WTC11 (cell line): ENCODE results near the gene OR52K1. TPM values are rescaled to one million over a fixed set of nuclear protein-coding genes. Genes with fewer than 3 reads are reported as not detected.

Experiments used
- ATAC-seq: fragments of 200-7000 bp; cut with Tn5 transposase; 2 replicates; pipeline ENCODE4 v1.10.0; 2021; ENCODE audit warnings: mild to moderate bottlenecking, moderate library complexity
- CTCF ChIA-PET: fragments of 300-600 bp; sonication (Branson Sonifier 250); formaldehyde crosslinking; loops from one replicate; lab custom pipeline; 2021; ENCODE audit warnings: antibody characterized with exemption; lab: Charles Lee
- POLR2A ChIA-PET: fragments of 350-600 bp; sonication (Branson Sonifier 250); formaldehyde crosslinking; loops from one replicate; lab custom pipeline; 2021; ENCODE audit warnings: antibody characterized with exemption; lab: Charles Lee
- DNase-seq: peaks from one replicate; pipeline ENCODE4 v3.0.0; 2021; ENCODE audit warnings: low spot score
- H3K27ac Mint-ChIP-seq: 2 replicates; pipeline ENCODE4 v1.8.0; 2021; ENCODE audit warnings: mixed read lengths
- H3K27me3 Mint-ChIP-seq: 2 replicates; pipeline ENCODE4 v1.8.0; 2021; ENCODE audit warnings: low read depth, mild to moderate bottlenecking, moderate library complexity, mixed read lengths
- H3K36me3 Mint-ChIP-seq: 2 replicates; pipeline ENCODE4 v1.8.0; 2021; ENCODE audit warnings: mixed read lengths
- H3K4me1 Mint-ChIP-seq: 2 replicates; pipeline ENCODE4 v1.8.0; 2022; ENCODE audit warnings: mixed read lengths
- H3K4me3 Mint-ChIP-seq: 2 replicates; pipeline ENCODE4 v1.8.0; 2021; ENCODE audit warnings: mild to moderate bottlenecking, moderate library complexity, mixed read lengths
- H3K9me3 Mint-ChIP-seq: 2 replicates; pipeline ENCODE4 v1.8.0; 2021; ENCODE audit warnings: mixed read lengths
- ATF2 ChIP-seq: sonication (generic); formaldehyde crosslinking; IDR thresholded peaks from 2 replicates; pipeline ENCODE4 v1.8.1; 2022; ENCODE audit warnings: low read depth, missing genetic modification reagents, borderline replicate concordance
- CREB1 ChIP-seq: sonication (generic); formaldehyde crosslinking; IDR thresholded peaks from 2 replicates; pipeline ENCODE4 v1.8.0; 2023; ENCODE audit warnings: mild to moderate bottlenecking, missing genetic modification reagents
- ERG ChIP-seq: fragments of 250-450 bp; sonication (Bioruptor Pico); IDR thresholded peaks from 2 replicates; pipeline ENCODE4 v1.8.0; 2021; ENCODE audit warnings: mild to moderate bottlenecking
- ESRRA ChIP-seq: sonication (generic); formaldehyde crosslinking; IDR thresholded peaks from 2 replicates; pipeline ENCODE4 v1.8.1; 2022; ENCODE audit warnings: mild to moderate bottlenecking, missing genetic modification reagents, borderline replicate concordance
- GABPB1 ChIP-seq: sonication (generic); formaldehyde crosslinking; IDR thresholded peaks from 2 replicates; pipeline ENCODE4 v1.8.1; 2023; ENCODE audit warnings: mild to moderate bottlenecking, missing genetic modification reagents
- GRHL2 ChIP-seq: fragments of 250-450 bp; sonication (Bioruptor Pico); IDR thresholded peaks from 2 replicates; pipeline ENCODE4 v1.8.0; 2022; ENCODE audit warnings: mild to moderate bottlenecking, moderate library complexity; ENCODE audit not compliant: insufficient replicate concordance, severe bottlenecking
- NR3C1 ChIP-seq: sonication (generic); formaldehyde crosslinking; conservative IDR thresholded peaks from 2 replicates; pipeline ENCODE4 v1.8.1; 2023; ENCODE audit warnings: low read depth, mild to moderate bottlenecking, missing genetic modification reagents
- OVOL2 ChIP-seq: fragments of 250-450 bp; sonication (Bioruptor Pico); IDR thresholded peaks from 2 replicates; pipeline ENCODE4 v1.9.0; 2021; ENCODE audit warnings: mild to moderate bottlenecking, borderline replicate concordance
- PRRX2 ChIP-seq: fragments of 250-450 bp; sonication (Bioruptor Pico); IDR thresholded peaks from 2 replicates; pipeline ENCODE4 v1.8.0; 2021; ENCODE audit warnings: mild to moderate bottlenecking
- SOX15 ChIP-seq: fragments of 250-450 bp; sonication (Bioruptor Pico); IDR thresholded peaks from 2 replicates; pipeline ENCODE4 v1.9.0; 2021; ENCODE audit warnings: mild to moderate bottlenecking
- TCF7 ChIP-seq: sonication (generic); formaldehyde crosslinking; IDR thresholded peaks from 2 replicates; pipeline ENCODE4 v1.8.0; 2022; ENCODE audit warnings: mild to moderate bottlenecking, low read depth, missing genetic modification reagents, moderate library complexity
- TEAD4 ChIP-seq: sonication (generic); formaldehyde crosslinking; IDR thresholded peaks from 2 replicates; pipeline ENCODE4 v1.8.0; 2022; ENCODE audit warnings: mild to moderate bottlenecking, missing genetic modification reagents
- TP53 ChIP-seq: sonication (generic); formaldehyde crosslinking; IDR thresholded peaks from 2 replicates; pipeline ENCODE4 v1.8.1; 2023; ENCODE audit warnings: mild to moderate bottlenecking, missing genetic modification reagents
- ZBTB21 ChIP-seq: sonication (generic); formaldehyde crosslinking; IDR thresholded peaks from 2 replicates; pipeline ENCODE4 v1.8.1; 2023; ENCODE audit warnings: mild to moderate bottlenecking, missing genetic modification reagents, borderline replicate concordance
- ZNF263 ChIP-seq: sonication (generic); formaldehyde crosslinking; IDR thresholded peaks from 2 replicates; pipeline ENCODE4 v1.8.1; 2022; ENCODE audit warnings: low read depth, mild to moderate bottlenecking, moderate library complexity, missing genetic modification reagents
- ZNF317 ChIP-seq: sonication (generic); formaldehyde crosslinking; IDR thresholded peaks from 2 replicates; pipeline ENCODE4 v1.8.1; 2023; ENCODE audit warnings: low read depth, mild to moderate bottlenecking, moderate library complexity, missing genetic modification reagents, borderline replicate concordance
- ZNF532 ChIP-seq: fragments of 250-450 bp; sonication (Bioruptor Pico); IDR thresholded peaks from 2 replicates; pipeline ENCODE4 v1.9.0; 2021; ENCODE audit warnings: mild to moderate bottlenecking, borderline replicate concordance
- ZSCAN18 ChIP-seq: fragments of 250-450 bp; sonication (Bioruptor Pico); IDR thresholded peaks from 2 replicates; pipeline ENCODE4 v2.1.2; 2022; ENCODE audit warnings: mild to moderate bottlenecking, moderate library complexity
- total RNA-seq: library from RNA; stranded (reverse); gene quantifications from 3 replicates; pipeline ENCODE4 v1.2.3, GENCODE V29; 2021
- TF ChIP-seq, protein P1 (sequence below): sonication (generic); formaldehyde crosslinking; IDR thresholded peaks from 2 replicates; pipeline ENCODE4 v1.8.0; 2022; ENCODE audit warnings: mild to moderate bottlenecking, missing genetic modification reagents
- TF ChIP-seq, protein P2 (sequence below): sonication (generic); formaldehyde crosslinking; IDR thresholded peaks from 2 replicates; pipeline ENCODE4 v1.8.0; 2022; ENCODE audit warnings: mild to moderate bottlenecking, missing genetic modification reagents
- TF ChIP-seq, protein P3 (sequence below): sonication (generic); formaldehyde crosslinking; IDR thresholded peaks from 2 replicates; pipeline ENCODE4 v1.8.0; 2023; ENCODE audit warnings: mild to moderate bottlenecking, missing genetic modification reagents
- TF ChIP-seq, protein P4 (sequence below): sonication (generic); formaldehyde crosslinking; IDR thresholded peaks from 2 replicates; pipeline ENCODE4 v1.8.1; 2023; ENCODE audit warnings: mild to moderate bottlenecking, missing genetic modification reagents

The OR52K1 gene
- total RNA-seq, 1 experiment from 2014 or later, result 0.07 TPM

DNA sequence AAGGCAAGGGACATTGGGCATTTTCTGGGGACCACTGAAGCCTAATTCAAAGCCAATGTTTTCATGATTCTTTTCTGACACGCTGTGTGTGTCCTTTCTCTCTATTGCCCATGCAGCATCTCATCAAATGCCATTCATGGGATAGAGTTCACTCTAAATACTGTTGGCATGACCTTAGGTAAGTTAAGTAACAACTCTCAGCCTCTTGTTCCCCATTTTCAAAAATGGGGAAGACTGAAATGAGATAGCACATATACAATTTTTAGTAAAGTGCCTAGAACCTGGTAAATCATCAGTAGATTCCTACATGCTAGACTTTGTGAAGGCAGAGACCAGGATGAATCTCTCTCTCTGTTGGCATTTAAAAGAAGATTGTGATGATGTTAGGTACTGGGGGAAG is 46.0 kb upstream of the OR52K1 start (continued):
- TF ChIP-seq OVOL2 (CRISPR knock-in tag) (no peak), ATF2 (CRISPR knock-in tag) (no peak), NR3C1 (CRISPR knock-in tag) (no peak), TEAD4 (CRISPR knock-in tag) (no peak), ZNF317 (CRISPR knock-in tag) (no peak), GABPB1 (CRISPR knock-in tag) (no peak), CREB1 (CRISPR knock-in tag) (no peak), ZNF263 (no peak), GRHL2 (CRISPR knock-in tag) (no peak)
- TF ChIP-seq, protein P1, sequence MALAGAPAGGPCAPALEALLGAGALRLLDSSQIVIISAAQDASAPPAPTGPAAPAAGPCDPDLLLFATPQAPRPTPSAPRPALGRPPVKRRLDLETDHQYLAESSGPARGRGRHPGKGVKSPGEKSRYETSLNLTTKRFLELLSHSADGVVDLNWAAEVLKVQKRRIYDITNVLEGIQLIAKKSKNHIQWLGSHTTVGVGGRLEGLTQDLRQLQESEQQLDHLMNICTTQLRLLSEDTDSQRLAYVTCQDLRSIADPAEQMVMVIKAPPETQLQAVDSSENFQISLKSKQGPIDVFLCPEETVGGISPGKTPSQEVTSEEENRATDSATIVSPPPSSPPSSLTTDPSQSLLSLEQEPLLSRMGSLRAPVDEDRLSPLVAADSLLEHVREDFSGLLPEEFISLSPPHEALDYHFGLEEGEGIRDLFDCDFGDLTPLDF (CRISPR knock-in tag), result no peak
- TF ChIP-seq, protein P2, sequence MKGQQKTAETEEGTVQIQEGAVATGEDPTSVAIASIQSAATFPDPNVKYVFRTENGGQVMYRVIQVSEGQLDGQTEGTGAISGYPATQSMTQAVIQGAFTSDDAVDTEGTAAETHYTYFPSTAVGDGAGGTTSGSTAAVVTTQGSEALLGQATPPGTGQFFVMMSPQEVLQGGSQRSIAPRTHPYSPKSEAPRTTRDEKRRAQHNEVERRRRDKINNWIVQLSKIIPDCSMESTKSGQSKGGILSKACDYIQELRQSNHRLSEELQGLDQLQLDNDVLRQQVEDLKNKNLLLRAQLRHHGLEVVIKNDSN (CRISPR knock-in tag), result no peak

DNA sequence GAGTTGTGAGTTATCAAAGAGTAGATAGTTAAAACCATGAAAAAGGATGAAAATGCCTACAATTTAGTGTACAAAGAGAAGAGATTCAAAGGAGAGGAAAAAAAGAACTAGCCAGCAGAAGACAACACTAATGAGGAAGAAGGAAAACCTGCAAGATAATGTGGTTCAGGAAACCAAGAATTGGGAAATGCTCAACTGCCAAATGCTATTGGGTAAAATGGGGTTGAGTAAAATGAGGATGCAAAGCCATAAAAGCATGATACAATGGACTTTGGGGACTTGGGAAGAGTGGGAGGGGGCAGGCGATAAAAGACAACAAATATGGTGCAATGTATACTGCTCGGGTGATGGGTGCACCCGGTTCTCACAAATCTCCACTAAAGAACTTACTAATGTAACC is 40.9 kb upstream of the OR52K1 start:
- no peak overlapping the region for H3K27ac Mint-ChIP-seq
- no peak for DNase-seq
- H3K4me3 Mint-ChIP-seq, result no peak overlapping the region
- peaks cover 20% of the 10 kb centered on the region for H3K9me3 Mint-ChIP-seq
- ChIA-PET POLR2A (no interaction called here), CTCF (no interaction called here)
- ATAC-seq, result no peak
- H3K27me3 Mint-ChIP-seq, result no peaks in the 10 kb centered on the region; the same call in 1 of the 2 replicates
- H3K36me3 Mint-ChIP-seq, result peaks cover 3% of the 10 kb centered on the region; the same call in 1 of the 2 replicates
- peaks cover 6% of the 10 kb centered on the region for H3K4me1 Mint-ChIP-seq
- TF ChIP-seq, protein P3, sequence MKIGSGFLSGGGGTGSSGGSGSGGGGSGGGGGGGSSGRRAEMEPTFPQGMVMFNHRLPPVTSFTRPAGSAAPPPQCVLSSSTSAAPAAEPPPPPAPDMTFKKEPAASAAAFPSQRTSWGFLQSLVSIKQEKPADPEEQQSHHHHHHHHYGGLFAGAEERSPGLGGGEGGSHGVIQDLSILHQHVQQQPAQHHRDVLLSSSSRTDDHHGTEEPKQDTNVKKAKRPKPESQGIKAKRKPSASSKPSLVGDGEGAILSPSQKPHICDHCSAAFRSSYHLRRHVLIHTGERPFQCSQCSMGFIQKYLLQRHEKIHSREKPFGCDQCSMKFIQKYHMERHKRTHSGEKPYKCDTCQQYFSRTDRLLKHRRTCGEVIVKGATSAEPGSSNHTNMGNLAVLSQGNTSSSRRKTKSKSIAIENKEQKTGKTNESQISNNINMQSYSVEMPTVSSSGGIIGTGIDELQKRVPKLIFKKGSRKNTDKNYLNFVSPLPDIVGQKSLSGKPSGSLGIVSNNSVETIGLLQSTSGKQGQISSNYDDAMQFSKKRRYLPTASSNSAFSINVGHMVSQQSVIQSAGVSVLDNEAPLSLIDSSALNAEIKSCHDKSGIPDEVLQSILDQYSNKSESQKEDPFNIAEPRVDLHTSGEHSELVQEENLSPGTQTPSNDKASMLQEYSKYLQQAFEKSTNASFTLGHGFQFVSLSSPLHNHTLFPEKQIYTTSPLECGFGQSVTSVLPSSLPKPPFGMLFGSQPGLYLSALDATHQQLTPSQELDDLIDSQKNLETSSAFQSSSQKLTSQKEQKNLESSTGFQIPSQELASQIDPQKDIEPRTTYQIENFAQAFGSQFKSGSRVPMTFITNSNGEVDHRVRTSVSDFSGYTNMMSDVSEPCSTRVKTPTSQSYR (CRISPR knock-in tag), result no peak
- no peak for TF ChIP-seq ZSCAN18 (CRISPR knock-in tag)
- no peak for TF ChIP-seq PRRX2 (CRISPR knock-in tag)
- TF ChIP-seq ZBTB21 (CRISPR knock-in tag), result no peak
- TF ChIP-seq TP53 (CRISPR knock-in tag), result no peak
- no peak for TF ChIP-seq SOX15 (CRISPR knock-in tag)
- TF ChIP-seq TCF7 (CRISPR knock-in tag), result no peak
- TF ChIP-seq ESRRA (CRISPR knock-in tag), result no peak
- no peak for TF ChIP-seq ZNF532
- TF ChIP-seq, protein P4, sequence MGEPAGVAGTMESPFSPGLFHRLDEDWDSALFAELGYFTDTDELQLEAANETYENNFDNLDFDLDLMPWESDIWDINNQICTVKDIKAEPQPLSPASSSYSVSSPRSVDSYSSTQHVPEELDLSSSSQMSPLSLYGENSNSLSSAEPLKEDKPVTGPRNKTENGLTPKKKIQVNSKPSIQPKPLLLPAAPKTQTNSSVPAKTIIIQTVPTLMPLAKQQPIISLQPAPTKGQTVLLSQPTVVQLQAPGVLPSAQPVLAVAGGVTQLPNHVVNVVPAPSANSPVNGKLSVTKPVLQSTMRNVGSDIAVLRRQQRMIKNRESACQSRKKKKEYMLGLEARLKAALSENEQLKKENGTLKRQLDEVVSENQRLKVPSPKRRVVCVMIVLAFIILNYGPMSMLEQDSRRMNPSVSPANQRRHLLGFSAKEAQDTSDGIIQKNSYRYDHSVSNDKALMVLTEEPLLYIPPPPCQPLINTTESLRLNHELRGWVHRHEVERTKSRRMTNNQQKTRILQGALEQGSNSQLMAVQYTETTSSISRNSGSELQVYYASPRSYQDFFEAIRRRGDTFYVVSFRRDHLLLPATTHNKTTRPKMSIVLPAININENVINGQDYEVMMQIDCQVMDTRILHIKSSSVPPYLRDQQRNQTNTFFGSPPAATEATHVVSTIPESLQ, result no peak
- TF ChIP-seq ERG (CRISPR knock-in tag), result no peak
